Body of pancreas (tissue), 4 donors: ENCODE measurements around the gene KRT38. TPM values are rescaled to one million over a fixed set of nuclear protein-coding genes. Genes with fewer than 3 reads are reported as not detected.
"Not testable (repeated sequence)": the region's sequence is repeated elsewhere in the genome, so short reads cannot be mapped to it uniquely, and the experiment has no call there.

ENCODE experiments used
- ATAC-seq: fragments of 150-250 bp; one replicate; pipeline ENCODE4 v1.9.1; 2016
- DNase-seq, 4 donors: peaks; one replicate each; pipeline ENCODE4 v3.0.0-alpha.2; 2019
- H3K27ac ChIP-seq, 4 donors: fragments of 200-600 bp; sonication (generic); 1 replicate in 3 of 4; 2 replicates in 1 of 4; pipeline versions ENCODE4 v1.5.1 to v1.6.1; 2016 to 2019; ENCODE audit warnings: mild to moderate bottlenecking in 1 of 4, mixed read lengths in 1 of 4, moderate library complexity in 1 of 4
- H3K27me3 ChIP-seq, 2 donors: fragments of 200-600 bp; sonication (generic); one replicate each; pipeline ENCODE4 v1.6.0; 2016; ENCODE audit warnings: mild to moderate bottlenecking in 1 of 2
- H3K36me3 ChIP-seq, 2 donors: fragments of 200-600 bp; sonication (generic); replicated peaks in 1 of 2; 2 replicates each; pipeline ENCODE4 v1.5.1; 2016; ENCODE audit warnings: low read depth in 2 of 2; ENCODE audit not compliant: insufficient read depth in 1 of 2
- H3K4me1 ChIP-seq: fragments of 200-600 bp; sonication (generic); one replicate; pipeline ENCODE4 v1.6.0; 2016
- H3K4me3 ChIP-seq, 2 donors: fragments of 200-600 bp; sonication (generic); 1 replicate in 1 of 2; 2 replicates in 1 of 2; pipeline ENCODE4 v1.5.1; 2016 to 2019
- H3K9me3 ChIP-seq, 3 donors: fragments of 200-600 bp; sonication (generic); 1 replicate in 2 of 3; 2 replicates in 1 of 3; pipeline ENCODE4 v1.5.1; 2016
- POLR2A ChIP-seq, 3 donors: fragments of 450-650 bp; IDR thresholded peaks; one replicate each; pipeline ENCODE4 v1.6.1; 2016; ENCODE audit warnings: antibody characterized with exemption in 3 of 3, mild to moderate bottlenecking in 2 of 3
- WGBS, 2 donors: methylation state at CpG; one replicate each; pipeline ENCODE4 v1.1.5; 2017; 5-methylcytosine and 5-hydroxymethylcytosine counted together
- intact Hi-C: fragments of 100-400 bp; cut with DNase I; formaldehyde crosslinking; loops from one replicate; pipeline ENCODE4 v1.15.1; 2023
- total RNA-seq, 2 donors: library from RNA; depleted of rRNA; stranded (reverse); fragments of >200 nt; gene quantifications; one replicate each; pipeline ENCODE4 v1.1.0, GENCODE V29; 2016
- TF ChIP-seq, protein P1 (sequence below), 7 experiments: fragments of 450-650 bp in 4 of 7; fragments of 200-600 bp in 3 of 7; sonication (generic) in 3 of 7; IDR thresholded peaks; one replicate each; pipeline ENCODE4 v1.5.1; 2016 to 2019; ENCODE audit warnings: antibody characterized with exemption in 7 of 7

KRT38 gene
- total RNA-seq, 2 donors from 2014 or later, result not detected

DNA sequence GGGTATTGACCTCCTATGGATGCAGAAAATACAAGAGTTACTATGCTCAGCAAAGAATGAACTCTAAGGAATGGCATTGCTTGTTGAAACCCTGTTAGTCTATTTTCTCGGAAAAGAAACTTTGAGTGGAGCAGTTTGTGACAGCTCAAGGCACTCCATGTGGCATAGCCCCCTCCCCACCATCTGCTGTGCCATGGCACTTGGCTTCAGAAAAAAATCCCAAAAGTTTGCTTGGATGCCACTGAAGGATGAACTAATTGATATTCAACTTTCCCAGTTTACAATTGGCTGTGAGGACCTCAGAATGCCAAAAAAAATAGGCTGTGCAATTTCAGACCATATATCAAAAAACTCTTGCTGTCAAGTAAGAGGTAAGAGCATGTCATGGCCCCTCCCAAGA lies 45.2 kb downstream of the KRT38 start:
- intact Hi-C loops, result no loop called here
- WGBS, 2 donors, result 63 to 93% methylated on average over 1 of the region's 1 CpG
- no peak for ATAC-seq

DNA sequence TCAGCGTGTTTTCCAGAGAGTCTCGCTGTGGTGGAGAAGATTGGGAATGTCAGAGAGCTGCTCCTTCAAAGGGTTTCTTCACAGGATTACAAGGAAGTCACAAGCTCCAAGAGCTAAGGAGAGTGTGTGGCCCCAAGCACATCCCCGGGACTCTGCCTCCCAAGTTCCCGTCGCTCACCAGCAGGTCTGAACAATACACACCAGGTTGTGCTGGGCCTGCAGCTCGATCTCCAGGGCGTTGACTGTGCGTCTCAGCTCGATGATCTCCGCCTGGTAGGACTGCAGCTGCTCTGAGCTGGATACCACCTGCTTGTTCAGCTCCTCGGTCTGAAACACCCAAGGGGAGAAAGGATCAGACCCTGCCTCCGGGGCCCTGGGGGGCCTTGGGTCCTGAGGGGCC lies 45.7 kb downstream of the KRT38 start:
- ATAC-seq, H3K4me1 ChIP-seq, H3K4me3 ChIP-seq, H3K36me3 ChIP-seq, H3K27me3 ChIP-seq, intact Hi-C loops, DNase-seq, H3K27ac ChIP-seq, H3K9me3 ChIP-seq: not testable (repeated sequence)
- WGBS, 2 donors, result 17 to 79% methylated on average over 1 to 9 of the region's 12 CpGs

More for the DNA sequence above, 45.2 kb downstream of the KRT38 start:
- Histone ChIP-seq H3K36me3 (no peaks in the 10 kb centered on the region), H3K27ac (no peak overlapping the region), H3K9me3 (no peaks in the 10 kb centered on the region), H3K27me3 (no peaks in the 10 kb centered on the region), H3K4me3 (no peak overlapping the region), H3K4me1 (no peaks in the 10 kb centered on the region)
- no peak for TF ChIP-seq POLR2A (IDR thresholded peaks at IDR 0.05)
- TF ChIP-seq, protein P1, sequence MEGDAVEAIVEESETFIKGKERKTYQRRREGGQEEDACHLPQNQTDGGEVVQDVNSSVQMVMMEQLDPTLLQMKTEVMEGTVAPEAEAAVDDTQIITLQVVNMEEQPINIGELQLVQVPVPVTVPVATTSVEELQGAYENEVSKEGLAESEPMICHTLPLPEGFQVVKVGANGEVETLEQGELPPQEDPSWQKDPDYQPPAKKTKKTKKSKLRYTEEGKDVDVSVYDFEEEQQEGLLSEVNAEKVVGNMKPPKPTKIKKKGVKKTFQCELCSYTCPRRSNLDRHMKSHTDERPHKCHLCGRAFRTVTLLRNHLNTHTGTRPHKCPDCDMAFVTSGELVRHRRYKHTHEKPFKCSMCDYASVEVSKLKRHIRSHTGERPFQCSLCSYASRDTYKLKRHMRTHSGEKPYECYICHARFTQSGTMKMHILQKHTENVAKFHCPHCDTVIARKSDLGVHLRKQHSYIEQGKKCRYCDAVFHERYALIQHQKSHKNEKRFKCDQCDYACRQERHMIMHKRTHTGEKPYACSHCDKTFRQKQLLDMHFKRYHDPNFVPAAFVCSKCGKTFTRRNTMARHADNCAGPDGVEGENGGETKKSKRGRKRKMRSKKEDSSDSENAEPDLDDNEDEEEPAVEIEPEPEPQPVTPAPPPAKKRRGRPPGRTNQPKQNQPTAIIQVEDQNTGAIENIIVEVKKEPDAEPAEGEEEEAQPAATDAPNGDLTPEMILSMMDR (IDR thresholded peaks at IDR 0.05), result no peak
- DNase-seq, result no peak

DNA sequence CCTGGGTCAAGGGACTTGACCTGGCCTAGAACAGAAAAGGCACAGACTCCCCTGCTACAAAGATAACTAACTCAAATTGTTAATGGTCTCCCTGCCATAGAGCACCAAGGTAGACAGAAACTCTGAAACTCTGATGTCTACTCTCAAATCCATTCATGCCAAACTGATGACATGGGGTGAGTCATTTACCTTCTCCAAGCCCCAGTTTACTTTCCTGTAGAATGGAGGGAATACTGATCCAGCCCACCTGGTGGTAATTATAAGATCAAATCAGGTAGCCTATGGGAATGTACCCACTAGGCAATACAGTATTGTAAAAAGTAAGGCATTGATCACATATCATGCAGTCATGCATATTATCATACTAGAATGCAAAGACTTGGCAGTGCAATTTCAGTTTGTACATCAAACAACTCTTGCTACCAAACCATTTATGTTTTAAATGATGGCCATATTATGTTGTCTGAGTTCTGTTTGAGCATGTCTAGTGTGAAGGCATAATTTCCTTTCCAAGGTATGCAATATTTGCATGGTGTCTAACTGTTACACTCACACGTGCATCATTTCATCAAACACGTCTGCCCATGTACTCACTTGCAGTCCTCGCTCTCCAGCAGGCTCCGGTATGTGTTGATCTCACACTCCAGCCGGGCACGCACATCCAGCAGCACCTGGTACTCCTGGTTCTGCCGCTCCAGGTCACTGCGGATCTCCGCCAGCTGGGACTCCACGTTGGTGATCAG lies 46.4 kb downstream of the KRT38 start:
- H3K27ac ChIP-seq, result no peak overlapping the region
- ATAC-seq (no peak), DNase-seq (no peak)
- no peaks in the 10 kb centered on the region for H3K27me3 ChIP-seq
- TF ChIP-seq, protein P1 (IDR thresholded peaks at IDR 0.05), result no peak
- no peak for TF ChIP-seq POLR2A (IDR thresholded peaks at IDR 0.05)
- no peaks in the 10 kb centered on the region for H3K9me3 ChIP-seq
- intact Hi-C loops, result no loop called here
- H3K36me3 ChIP-seq, result no peaks in the 10 kb centered on the region
- 61 to 76% methylated on average over 5 to 10 of the region's 10 CpGs for WGBS, 2 donors
- H3K4me1 ChIP-seq, result no peaks in the 10 kb centered on the region
- H3K4me3 ChIP-seq, result no peak overlapping the region

DNA sequence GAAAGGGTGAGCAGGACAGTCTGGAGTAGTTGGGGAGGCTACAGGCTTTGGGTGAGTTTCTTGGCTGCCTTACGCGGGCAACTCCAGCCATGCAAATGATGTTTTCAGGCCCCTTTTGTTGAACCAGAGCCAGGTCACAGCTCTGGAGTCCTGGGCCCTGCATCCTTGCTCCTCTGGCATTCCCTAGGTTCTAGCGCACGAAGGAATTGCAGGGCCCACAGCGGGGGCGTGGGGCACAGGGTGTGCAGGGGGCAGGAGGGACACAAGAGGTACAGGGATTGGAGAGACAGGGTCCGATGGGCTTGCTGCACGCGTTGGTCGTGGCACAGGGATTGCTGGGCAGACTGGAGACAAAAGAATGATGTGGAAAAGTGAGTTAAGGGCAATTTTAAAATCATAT lies 47.0 kb downstream of the KRT38 start:
- ATAC-seq, result no peak
- Histone ChIP-seq H3K4me1 (no peaks in the 10 kb centered on the region), H3K4me3 (no peak overlapping the region), H3K27ac (no peak overlapping the region), H3K27me3 (no peaks in the 10 kb centered on the region), H3K36me3 (no peaks in the 10 kb centered on the region), H3K9me3 (no peaks in the 10 kb centered on the region)
- TF ChIP-seq, protein P1 (IDR thresholded peaks at IDR 0.05), result no peak
- TF ChIP-seq POLR2A (IDR thresholded peaks at IDR 0.05), result no peak
- 72 to 83% methylated on average over 10 of the region's 10 CpGs for WGBS, 2 donors
- no peak for DNase-seq
- intact Hi-C loops, result no loop called here

DNA sequence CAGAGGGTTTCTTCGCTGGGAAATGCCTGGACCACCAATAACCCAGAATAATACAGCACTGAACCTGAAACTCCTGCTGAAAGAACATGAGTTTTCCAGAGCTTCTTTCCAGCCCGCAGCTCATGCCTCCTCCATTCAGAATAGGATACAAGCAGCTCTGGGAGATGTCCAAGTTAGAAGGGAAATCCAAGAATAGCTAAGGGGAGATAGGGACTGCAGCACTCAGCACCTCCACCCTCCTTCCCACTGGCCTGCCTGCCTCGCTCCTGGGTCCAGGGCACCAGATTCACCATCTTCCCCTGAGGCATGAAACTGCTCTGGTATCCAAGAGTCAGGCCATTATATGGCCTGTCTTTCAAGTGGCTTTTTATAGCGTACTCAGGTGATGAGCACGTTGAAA lies 47.5 kb downstream of the KRT38 start:
- intact Hi-C loops, result no loop called here
- ATAC-seq, result no peak
- H3K4me3 ChIP-seq, result no peak overlapping the region
- no peaks in the 10 kb centered on the region for H3K27me3 ChIP-seq
- no peak for DNase-seq
- H3K4me1 ChIP-seq, result no peaks in the 10 kb centered on the region
- TF ChIP-seq, protein P1 (IDR thresholded peaks at IDR 0.05), result no peak
- TF ChIP-seq POLR2A (IDR thresholded peaks at IDR 0.05), result no peak
- no peak overlapping the region for H3K27ac ChIP-seq
- 55 to 57% methylated on average over 5 of the region's 5 CpGs for WGBS, 2 donors
- no peaks in the 10 kb centered on the region for H3K9me3 ChIP-seq
- H3K36me3 ChIP-seq, result no peaks in the 10 kb centered on the region
